Stomach (tissue), 4 donors: ENCODE data around the gene WNT8A.

ENCODE experiments used
- CTCF ChIP-seq, 7 experiments: fragments of 450-650 bp in 4 of 7; fragments of 200-600 bp in 3 of 7; sonication (generic) in 3 of 7; IDR thresholded peaks; one replicate each; pipeline ENCODE4 v1.5.1; 2016 to 2019; ENCODE audit warnings: antibody characterized with exemption in 7 of 7, control low read depth in 2 of 7, mild to moderate bottlenecking in 1 of 7
- POLR2A ChIP-seq, 4 donors: fragments of 450-650 bp; IDR thresholded peaks; one replicate each; pipeline ENCODE4 v1.6.1; 2016; ENCODE audit warnings: antibody characterized with exemption in 4 of 4, control low read depth in 2 of 4, mild to moderate bottlenecking in 1 of 4, moderate library complexity in 1 of 4
- POLR2AphosphoS5 ChIP-seq, 3 donors: sonication (generic); formaldehyde crosslinking; IDR thresholded peaks; one replicate each; pipeline ENCODE4 v1.6.1; 2016; ENCODE audit warnings: antibody characterized with exemption in 3 of 3

GRCh38 chr5:138139781-138140090 lies 55.9 kb downstream of the WNT8A start:
- TF ChIP-seq CTCF (IDR thresholded peaks at IDR 0.05) (no peak), POLR2A (IDR thresholded peaks at IDR 0.05) (no peak), POLR2AphosphoS5 (IDR thresholded peaks at IDR 0.05) (no peak)
